ENCODE results near the gene TLN1.

The TLN1 gene

DNA sequence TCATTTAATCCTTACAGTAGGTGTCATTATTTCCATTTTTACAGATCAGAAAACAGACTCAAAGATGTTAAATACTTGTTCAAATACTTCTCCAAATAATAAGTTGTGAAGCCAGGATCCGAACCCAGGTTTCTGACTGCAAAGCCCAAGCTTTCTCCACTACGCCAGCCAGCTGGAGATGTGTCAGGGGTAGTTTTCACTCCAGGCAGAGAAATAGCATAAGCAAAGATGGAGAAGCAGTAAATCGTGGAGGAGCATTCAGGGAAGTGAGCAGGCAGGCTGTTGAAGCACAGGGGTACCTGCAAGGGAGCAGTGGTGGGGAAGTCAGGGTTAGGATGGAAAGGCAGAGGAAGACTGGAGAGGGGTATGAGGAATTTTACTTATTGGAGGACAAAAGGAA lies 2.9 kb downstream of the TLN1 start:
- DNase-seq = no peak

DNA sequence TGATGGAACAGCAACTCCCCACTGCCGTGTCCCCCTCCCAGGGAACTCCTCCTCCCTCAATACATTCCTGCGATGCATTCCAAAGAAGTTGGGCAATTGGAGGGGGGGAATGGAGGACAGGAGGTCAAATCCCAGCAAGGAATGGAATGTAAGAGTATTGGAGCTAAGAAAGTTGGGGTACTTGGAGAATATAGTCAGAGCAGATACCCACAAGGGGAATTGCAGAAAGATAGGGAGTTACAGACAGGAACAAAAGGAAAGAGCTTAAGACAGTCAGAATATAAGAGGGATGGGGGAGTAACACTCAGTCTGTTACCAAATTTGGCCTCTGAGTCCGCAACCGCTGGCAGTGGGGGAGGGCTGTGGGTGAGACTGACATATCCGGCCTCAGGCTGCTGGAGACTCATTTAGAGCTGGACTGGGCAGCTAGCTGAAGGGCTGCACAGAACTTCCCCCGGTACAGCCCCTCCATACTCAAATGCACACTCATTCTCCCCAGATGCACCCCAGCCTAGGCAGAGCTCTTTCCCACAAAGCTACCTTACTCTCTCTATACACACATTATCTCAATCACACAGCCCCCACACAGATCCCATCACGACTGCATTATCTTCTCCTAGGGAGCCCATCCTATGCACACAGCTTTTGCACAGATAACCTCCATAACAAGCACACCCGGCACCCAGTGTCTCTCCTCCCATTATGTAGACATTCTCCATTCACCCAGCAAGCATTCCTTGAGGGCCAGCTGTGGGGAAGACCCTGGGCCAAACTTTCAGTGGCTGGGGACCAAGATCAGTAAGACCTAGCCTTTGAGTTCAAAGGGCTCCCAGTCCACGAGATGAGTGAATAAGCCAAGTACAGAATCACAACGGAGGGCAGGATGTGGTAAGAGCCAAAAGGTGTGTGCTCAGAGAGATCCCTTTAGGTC lies 3.7 kb downstream of the TLN1 start:
- DNase-seq = peak; percentile 43 to 50

DNA sequence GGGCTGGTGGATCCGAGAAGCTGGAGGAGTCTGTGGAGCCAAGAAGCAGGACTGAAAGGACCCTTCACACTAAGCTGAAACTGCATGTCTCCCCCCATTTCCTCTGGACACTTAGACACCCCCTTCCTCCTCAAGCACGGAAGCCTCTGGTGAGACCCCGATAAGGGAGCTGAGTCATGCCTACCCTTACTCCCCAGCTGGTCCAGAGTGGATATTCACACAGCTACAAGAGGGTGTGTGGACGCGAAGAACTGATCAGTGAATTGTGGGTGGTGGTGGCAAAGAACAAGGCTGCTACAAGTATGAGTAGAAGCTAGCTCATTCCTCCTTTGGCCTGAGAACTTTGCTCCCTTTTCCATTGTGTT lies 4.3 kb downstream of the TLN1 start:
- no peak for DNase-seq

DNA sequence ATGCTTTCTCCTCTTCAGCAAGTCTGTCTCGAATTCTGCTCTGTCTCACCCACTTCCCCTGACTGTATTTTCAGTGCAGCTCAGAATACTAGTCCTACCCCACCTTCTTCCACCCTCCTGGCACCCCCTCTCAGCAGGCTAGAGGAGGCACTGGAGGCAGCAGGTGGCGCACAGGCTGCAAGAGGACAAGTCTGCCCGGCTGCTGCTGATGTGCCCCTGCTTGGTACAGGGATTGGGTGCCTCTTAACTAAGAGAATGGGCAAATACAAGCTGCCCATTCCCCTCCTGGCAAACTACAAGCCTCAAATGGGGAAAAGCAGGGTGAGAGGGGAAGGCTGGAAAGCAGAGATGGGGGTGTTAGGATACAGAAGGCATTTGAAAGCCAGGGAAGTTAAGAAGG lies 5.1 kb downstream of the TLN1 start:
- DNase-seq = peak; percentile 39 to 58

- no peak for DNase-seq
These were observed 6.6 kb downstream of the TLN1 start for GRCh38 chr9:35725362-35725761.

DNA sequence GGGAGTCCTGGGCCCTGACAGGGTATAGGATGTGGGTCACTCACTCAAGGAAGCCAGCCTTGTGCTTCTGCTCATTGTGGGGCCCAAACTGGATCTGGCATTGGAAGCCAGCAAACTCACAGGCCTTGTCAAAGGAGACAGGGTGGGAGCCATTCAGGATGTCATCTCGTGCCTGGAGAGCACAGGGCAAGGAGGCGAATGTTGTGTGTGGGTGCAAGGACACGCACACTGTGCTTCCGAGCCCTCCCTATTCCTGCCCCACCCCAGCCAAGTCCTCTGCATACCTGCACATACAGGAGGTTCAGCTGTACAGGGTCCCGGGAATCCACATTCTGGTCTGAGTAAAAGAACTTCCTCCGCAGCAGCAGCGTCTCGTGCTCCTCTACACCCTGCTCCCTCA lies 8.1 kb downstream of the TLN1 start:
- no peak for DNase-seq

GRCh38 chr9:35723426-35723825 lies 8.6 kb downstream of the TLN1 start:
- DNase-seq = no peak

- DNase-seq = no peak
These were observed 12.4 kb downstream of the TLN1 start for GRCh38 chr9:35719546-35719945.

DNA sequence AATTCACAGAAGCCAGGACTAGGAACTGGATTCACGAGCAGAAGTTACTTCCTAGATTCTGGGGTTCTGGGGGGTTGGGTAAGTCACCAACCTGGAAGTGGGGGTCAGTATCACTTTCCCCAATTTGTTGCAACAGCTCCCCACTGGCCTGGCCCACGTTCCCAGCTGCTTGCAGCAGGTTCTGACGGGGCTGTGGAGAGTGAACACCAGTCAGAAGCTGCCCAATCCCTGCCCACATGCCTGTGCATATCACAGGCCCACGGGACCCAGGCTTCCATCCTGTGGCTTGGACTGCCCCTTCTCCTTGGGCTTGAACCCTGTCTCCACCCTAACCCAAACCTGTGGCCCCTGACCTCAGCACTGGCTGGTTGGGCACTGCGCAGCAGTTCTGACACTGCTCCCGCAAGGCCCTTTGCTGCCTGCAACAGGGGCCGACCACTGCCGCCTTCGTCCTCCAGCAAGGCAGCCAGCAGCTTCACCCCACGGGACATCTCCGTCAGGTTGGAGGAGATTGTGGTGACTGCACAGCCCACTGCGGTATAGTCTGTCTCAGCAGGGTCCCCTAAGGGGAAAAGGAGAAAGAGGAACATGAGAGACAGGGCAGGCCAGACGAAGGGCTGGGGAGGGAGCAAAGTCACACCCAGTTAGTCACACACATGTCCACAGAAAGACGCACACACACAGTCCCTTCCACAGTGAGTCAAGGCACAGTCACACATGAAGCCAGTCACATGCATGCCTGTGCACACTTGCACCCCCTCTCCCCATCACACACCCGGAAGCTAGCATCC lies 13.1 kb downstream of the TLN1 start:
- peak in 1 of 2 donors; percentile 47 for DNase-seq

DNA sequence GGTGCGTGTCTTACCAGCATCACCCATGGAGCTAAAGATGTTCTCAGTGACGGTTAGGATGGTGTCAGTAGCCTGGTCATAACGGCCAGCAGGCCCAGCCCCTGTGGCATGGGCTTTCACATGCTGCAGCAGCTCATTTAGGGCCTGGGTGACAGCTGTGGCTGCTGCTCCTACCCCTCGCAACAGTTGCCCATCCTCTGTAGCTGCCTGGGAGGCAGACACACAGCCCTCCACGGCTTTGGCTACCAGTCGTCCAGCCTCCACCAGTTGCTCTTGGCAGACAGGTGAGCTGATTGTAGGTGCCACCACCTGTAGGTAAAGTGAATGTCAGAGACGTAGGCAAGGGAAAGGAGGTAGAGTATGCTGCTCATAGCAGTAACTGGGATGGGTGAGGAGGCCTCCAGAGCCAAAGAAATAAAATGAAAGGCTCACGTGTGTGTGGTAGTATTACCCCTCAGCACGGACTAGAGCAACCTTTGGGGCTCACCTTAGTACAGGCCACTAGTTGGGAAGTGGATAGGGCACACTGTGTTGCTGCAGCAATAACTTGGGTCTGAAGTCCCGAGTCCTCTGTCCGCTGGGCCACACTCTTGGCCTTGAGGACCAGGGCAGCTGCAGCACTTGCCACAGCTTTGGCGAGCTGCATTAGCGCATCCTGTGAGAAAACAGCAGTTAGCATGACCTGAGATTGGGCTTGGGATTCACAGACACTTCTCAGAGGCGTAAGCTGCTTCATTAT lies 14.7 kb downstream of the TLN1 start:
- DNase-seq = no peak

GRCh38 chr9:35716230-35716629 lies 15.8 kb downstream of the TLN1 start:
- no peak for DNase-seq

DNA sequence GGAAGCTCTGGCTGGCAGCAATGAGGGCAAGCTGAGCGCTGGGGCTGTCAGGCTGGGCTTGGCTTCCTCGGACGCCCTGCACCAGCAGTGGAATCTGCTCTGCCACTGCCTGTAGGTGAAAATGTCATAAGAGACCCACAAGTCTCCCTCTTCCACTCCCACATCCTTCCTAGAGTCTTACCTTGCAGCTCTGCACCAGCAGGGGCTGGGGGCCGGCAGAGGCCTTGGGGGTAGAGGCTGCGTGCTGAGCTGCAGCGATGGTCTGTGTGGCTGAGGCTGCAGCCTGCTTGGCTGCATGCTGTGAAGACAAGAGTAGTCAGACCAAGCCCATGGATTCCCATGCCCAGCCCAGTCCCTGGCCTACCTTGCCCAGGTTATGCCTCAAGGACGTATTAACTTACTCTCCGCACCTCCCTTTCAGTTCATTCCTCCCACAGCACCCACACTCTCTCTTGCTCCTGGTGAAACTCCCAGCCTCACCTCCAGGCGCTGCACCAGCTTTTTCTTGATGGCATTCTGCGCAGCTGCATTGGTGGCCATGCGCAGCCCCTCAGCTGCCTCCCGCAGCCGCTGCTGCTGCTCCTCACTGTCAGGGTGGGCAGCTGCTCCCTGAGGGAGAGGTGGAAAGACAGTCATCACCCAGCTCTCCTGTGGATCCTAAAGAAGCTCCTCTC lies 17.3 kb downstream of the TLN1 start:
- DNase-seq = no peak

GRCh38 chr9:35714123-35714522 lies 17.9 kb downstream of the TLN1 start:
- no peak for DNase-seq

- DNase-seq = no peak
These were observed 18.4 kb downstream of the TLN1 start for GRCh38 chr9:35713578-35713977.

DNA sequence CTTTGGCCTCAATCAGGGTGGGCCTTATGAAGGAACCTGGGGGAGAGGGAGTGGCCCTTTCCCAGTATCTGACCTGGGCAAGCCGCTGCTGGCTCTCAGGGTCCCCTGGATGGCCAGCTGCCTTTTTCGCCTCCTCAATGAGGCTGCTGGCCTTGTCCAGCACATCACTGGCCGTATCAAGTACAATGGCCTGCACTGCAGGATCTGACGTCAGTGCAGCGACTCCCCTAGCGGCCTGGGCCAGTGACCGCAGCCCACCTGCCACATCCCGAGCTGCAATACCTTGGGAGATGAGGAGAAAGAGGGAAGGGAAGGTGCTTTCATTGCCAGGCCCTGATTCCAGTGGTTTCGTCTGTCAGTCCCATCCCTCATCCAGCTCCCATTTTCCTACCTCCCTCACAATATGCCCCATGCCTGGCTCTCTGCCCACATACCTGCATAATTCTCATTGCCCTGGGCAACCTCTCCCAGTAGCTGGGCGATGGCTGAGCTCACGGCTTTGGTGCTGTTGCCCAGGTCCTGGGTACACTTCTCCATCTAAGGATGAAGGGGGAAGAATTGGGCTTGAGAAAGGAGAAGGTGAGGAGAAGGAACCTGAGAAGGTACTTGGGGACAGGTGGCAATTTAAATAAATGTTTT lies 19.1 kb downstream of the TLN1 start:
- no peak for DNase-seq

GRCh38 chr9:35711501-35712428 lies 20.2 kb downstream of the TLN1 start:
- no peak for DNase-seq

GRCh38 chr9:35710818-35711500 lies 21.0 kb downstream of the TLN1 start:
- DNase-seq = no peak

- DNase-seq = no peak
These were observed 23.8 kb downstream of the TLN1 start for GRCh38 chr9:35708146-35708545.

GRCh38 chr9:35706951-35707350 lies 25.0 kb downstream of the TLN1 start:
- no peak for DNase-seq

- DNase-seq = no peak
These were observed 26.1 kb downstream of the TLN1 start for GRCh38 chr9:35705836-35706430.

Measured in CD4-positive, alpha-beta T cell treated with Interferon alpha-2 for 1 hour (primary cell).